Caco-2 (cell line): ENCODE results near the gene SYAP1. TPM values are rescaled to one million over a fixed set of nuclear protein-coding genes. Genes with fewer than 3 reads are reported as not detected.

Experiments used
- BruUV-seq: library from RNA; stranded (reverse); fragments of 400-500 nt; replicated peaks from 2 replicates; lab custom pipeline; 2021; lab: Mats Ljungman, UMichigan
- CTCF ChIA-PET: fragments of 300-600 bp; sonication (Branson Sonifier 250); formaldehyde crosslinking; loops from one replicate; lab custom pipeline; 2022; ENCODE audit warnings: antibody characterized with exemption; lab: Charles Lee
- POLR2A ChIA-PET: fragments of 300-600 bp; sonication (Branson Sonifier 250); formaldehyde crosslinking; loops from one replicate; lab custom pipeline; 2022; ENCODE audit warnings: antibody characterized with exemption; lab: Charles Lee
- DNase-seq, 2 experiments: peaks; one replicate each; pipeline versions ENCODE4 v3.0.0 to v3.0.0-alpha.2; 2020 to 2022
- H3K27me3 ChIP-seq: replicated peaks from 2 replicates; pipeline ENCODE4 v1.6.0; 2011; ENCODE audit warnings: low read length; ENCODE audit not compliant: control insufficient read depth, insufficient read depth
- H3K36me3 ChIP-seq: 2 replicates; pipeline ENCODE4 v1.5.1; 2011; ENCODE audit warnings: low read length; ENCODE audit not compliant: control insufficient read depth, insufficient read depth
- H3K4me1 ChIP-seq: fragments of 250-450 bp; sonication (Bioruptor Pico); 2 replicates; pipeline ENCODE4 v1.5.1; 2020; ENCODE audit warnings: mild to moderate bottlenecking
- H3K4me3 ChIP-seq: 2 replicates; pipeline ENCODE4 v1.5.1; 2011; ENCODE audit warnings: low read depth, mild to moderate bottlenecking, control low read depth, low read length
- H3K9me3 ChIP-seq: fragments of 250-450 bp; sonication (Bioruptor Pico); 2 replicates; pipeline ENCODE4 v1.5.1; 2020; ENCODE audit warnings: mild to moderate bottlenecking, moderate library complexity
- H3K27ac Mint-ChIP-seq: one replicate; pipeline ENCODE4 v1.8.0; 2022; ENCODE audit warnings: mixed read lengths; ENCODE audit not compliant: unreplicated experiment
- H3K27me3 Mint-ChIP-seq: one replicate; pipeline ENCODE4 v1.8.0; 2022; ENCODE audit warnings: mixed read lengths; ENCODE audit not compliant: insufficient read depth, unreplicated experiment
- H3K36me3 Mint-ChIP-seq: one replicate; pipeline ENCODE4 v1.8.0; 2022; ENCODE audit warnings: mild to moderate bottlenecking, mixed read lengths; ENCODE audit not compliant: insufficient read depth, unreplicated experiment
- H3K4me1 Mint-ChIP-seq: one replicate; pipeline ENCODE4 v1.8.0; 2022; ENCODE audit warnings: low read depth, mixed read lengths; ENCODE audit not compliant: unreplicated experiment
- H3K4me3 Mint-ChIP-seq: one replicate; pipeline ENCODE4 v1.8.0; 2022; ENCODE audit warnings: mild to moderate bottlenecking, moderate library complexity, mixed read lengths; ENCODE audit not compliant: unreplicated experiment
- H3K9me3 Mint-ChIP-seq: one replicate; pipeline ENCODE4 v1.8.0; 2022; ENCODE audit warnings: mixed read lengths; ENCODE audit not compliant: unreplicated experiment
- intact Hi-C: fragments of 100-400 bp; cut with micrococcal nuclease; formaldehyde crosslinking; loops from one replicate; pipeline ENCODE4 v1.10.0; 2022; ENCODE audit not compliant: unreplicated experiment
- total RNA-seq: library from RNA; stranded (reverse); gene quantifications from 2 replicates; pipeline ENCODE4 v1.2.3, GENCODE V29; 2022
- TF ChIP-seq, protein P1 (sequence below), 2 experiments: fragments of 200-600 bp in 1 of 2; IDR thresholded peaks; 1 replicate in 1 of 2; 2 replicates in 1 of 2; pipeline versions ENCODE4 v1.5.1 to v1.8.0; 2011 to 2022; ENCODE audit warnings: antibody characterized with exemption in 1 of 2, control low read depth in 1 of 2, inconsistent platforms in 1 of 2, low read depth in 1 of 2, low read length in 1 of 2, mild to moderate bottlenecking in 1 of 2, moderate library complexity in 1 of 2; ENCODE audit not compliant: insufficient read depth in 1 of 2, severe bottlenecking in 1 of 2, unreplicated experiment in 1 of 2

The SYAP1 gene
- total RNA-seq, 1 experiment from 2014 or later: 32.8 TPM

DNA sequence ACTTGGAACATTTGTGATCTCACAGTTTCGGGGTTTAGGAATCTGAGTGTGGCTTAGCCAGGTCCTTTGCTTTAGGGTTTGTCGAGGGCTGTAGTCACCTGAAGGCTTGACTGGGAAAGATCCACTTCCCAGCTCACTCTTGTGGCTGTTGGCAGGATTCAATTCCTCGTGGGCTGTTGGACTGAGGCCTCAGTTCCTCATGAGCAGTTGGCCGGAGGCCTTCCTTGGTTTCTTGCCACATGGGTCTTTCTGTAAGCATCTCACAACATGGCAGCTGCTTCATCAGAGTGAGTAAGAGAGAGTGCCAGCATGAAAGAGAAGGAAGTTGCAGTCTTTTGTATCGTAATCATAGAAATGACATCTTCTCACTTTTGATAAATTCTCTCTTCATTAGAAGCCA is 77.9 kb downstream of the SYAP1 start:
- H3K27me3 Mint-ChIP-seq: no peaks in the 10 kb centered on the region
- H3K4me1 Mint-ChIP-seq: no peaks in the 10 kb centered on the region
- no peak for DNase-seq
- no peaks in the 10 kb centered on the region for H3K9me3 ChIP-seq
- H3K36me3 Mint-ChIP-seq: peaks cover 24% of the 10 kb centered on the region
- H3K4me3 Mint-ChIP-seq: no peak overlapping the region
- H3K27ac Mint-ChIP-seq: no peak overlapping the region
- ChIA-PET POLR2A (no interaction called here), CTCF (no interaction called here)
- no TSS peak for BruUV-seq
- H3K4me3 ChIP-seq: no peak overlapping the region
- TF ChIP-seq, protein P1, sequence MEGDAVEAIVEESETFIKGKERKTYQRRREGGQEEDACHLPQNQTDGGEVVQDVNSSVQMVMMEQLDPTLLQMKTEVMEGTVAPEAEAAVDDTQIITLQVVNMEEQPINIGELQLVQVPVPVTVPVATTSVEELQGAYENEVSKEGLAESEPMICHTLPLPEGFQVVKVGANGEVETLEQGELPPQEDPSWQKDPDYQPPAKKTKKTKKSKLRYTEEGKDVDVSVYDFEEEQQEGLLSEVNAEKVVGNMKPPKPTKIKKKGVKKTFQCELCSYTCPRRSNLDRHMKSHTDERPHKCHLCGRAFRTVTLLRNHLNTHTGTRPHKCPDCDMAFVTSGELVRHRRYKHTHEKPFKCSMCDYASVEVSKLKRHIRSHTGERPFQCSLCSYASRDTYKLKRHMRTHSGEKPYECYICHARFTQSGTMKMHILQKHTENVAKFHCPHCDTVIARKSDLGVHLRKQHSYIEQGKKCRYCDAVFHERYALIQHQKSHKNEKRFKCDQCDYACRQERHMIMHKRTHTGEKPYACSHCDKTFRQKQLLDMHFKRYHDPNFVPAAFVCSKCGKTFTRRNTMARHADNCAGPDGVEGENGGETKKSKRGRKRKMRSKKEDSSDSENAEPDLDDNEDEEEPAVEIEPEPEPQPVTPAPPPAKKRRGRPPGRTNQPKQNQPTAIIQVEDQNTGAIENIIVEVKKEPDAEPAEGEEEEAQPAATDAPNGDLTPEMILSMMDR (IDR thresholded peaks at IDR 0.05; ENCODE audit: insufficient read depth in 1 of 2, low read depth in 1 of 2, low read length in 1 of 2, severe bottlenecking in 1 of 2, unreplicated experiment in 1 of 2): no peak
- no peaks in the 10 kb centered on the region for H3K9me3 Mint-ChIP-seq
- no peaks in the 10 kb centered on the region for H3K4me1 ChIP-seq
- intact Hi-C loops: no loop called here
- no peaks in the 10 kb centered on the region for H3K27me3 ChIP-seq
- H3K36me3 ChIP-seq: no peaks in the 10 kb centered on the region

DNA sequence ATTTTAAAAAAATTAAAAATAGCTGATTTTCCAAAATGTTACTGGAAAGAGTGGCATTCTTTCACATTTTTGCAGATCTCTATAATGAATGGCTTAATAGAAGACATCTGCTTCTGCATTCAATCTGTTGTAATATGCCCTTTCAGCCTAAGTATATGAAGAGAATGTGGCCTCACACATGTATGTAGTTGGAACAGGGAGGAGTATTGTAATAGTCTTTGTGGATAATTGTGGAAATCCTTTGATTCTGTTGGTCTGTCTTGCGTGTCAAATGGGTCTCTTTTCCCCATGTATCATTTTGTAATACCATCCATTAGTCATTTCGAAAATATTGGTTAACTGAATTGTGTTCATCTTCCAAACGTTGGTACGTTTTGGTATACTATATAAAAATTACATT is 78.4 kb downstream of the SYAP1 start:
- Mint-ChIP-seq H3K4me1 (no peaks in the 10 kb centered on the region), H3K36me3 (peaks cover 24% of the 10 kb centered on the region), H3K9me3 (no peaks in the 10 kb centered on the region), H3K27me3 (no peaks in the 10 kb centered on the region), H3K4me3 (no peak overlapping the region), H3K27ac (no peak overlapping the region)
- intact Hi-C loops: no loop called here
- CTCF ChIA-PET: no interaction called here
- no peaks in the 10 kb centered on the region for H3K27me3 ChIP-seq
- no peak for DNase-seq
- H3K36me3 ChIP-seq: no peaks in the 10 kb centered on the region
- POLR2A ChIA-PET: interaction anchor here (0.6 kb wide), 1 partner anchor 26 kb away, joined by 3 read pairs; no protein-coding TSS in a partner anchor
- H3K4me3 ChIP-seq: no peak overlapping the region
- TF ChIP-seq, protein P1 (IDR thresholded peaks at IDR 0.05; ENCODE audit: insufficient read depth in 1 of 2, low read depth in 1 of 2, low read length in 1 of 2, severe bottlenecking in 1 of 2, unreplicated experiment in 1 of 2): no peak
- no peaks in the 10 kb centered on the region for H3K9me3 ChIP-seq
- H3K4me1 ChIP-seq: no peaks in the 10 kb centered on the region
- no TSS peak for BruUV-seq

DNA sequence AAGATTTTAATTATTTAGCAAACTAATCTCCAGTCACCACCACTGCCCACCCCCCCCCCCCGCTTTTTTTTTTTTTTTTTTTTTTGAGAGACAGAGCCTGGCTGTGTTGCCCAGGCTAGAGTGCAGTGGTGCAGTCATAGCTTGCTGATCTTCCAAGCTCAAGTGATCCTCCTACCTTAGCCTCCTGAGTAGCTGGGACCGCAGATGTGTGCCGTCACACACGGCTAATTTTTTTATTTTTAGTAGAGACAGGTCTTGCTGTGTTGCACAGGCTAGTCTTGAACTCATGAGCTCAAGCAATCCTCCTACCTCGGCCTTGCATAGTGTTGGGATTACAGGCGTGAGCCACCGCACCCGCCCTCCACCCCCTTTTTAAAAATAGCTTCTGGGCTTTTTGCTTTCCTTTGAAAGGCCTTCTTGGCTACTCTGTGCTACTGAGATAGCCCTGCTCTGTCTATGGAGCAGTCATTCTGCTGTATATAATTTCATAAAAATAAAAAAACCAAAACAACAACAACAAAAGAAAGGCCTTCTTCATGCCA is 85.6 kb downstream of the SYAP1 start:
- no TSS peak for BruUV-seq
- H3K4me1 Mint-ChIP-seq: peaks cover 8% of the 10 kb centered on the region
- H3K36me3 Mint-ChIP-seq: peaks cover 5% of the 10 kb centered on the region
- intact Hi-C loops: no loop called here
- ChIA-PET POLR2A (no interaction called here), CTCF (interaction anchor here (0.6 kb wide), 1 partner anchor 164 kb away, joined by 3 read pairs; no protein-coding TSS in a partner anchor)
- H3K4me1 ChIP-seq: peaks cover 14% of the 10 kb centered on the region
- no peaks in the 10 kb centered on the region for H3K27me3 Mint-ChIP-seq
- no peaks in the 10 kb centered on the region for H3K36me3 ChIP-seq
- no peaks in the 10 kb centered on the region for H3K27me3 ChIP-seq
- no peak for DNase-seq
- H3K27ac Mint-ChIP-seq: no peak overlapping the region
- H3K9me3 ChIP-seq: no peaks in the 10 kb centered on the region
- TF ChIP-seq, protein P1 (IDR thresholded peaks at IDR 0.05; ENCODE audit: insufficient read depth in 1 of 2, low read depth in 1 of 2, low read length in 1 of 2, severe bottlenecking in 1 of 2, unreplicated experiment in 1 of 2): no peak
- no peaks in the 10 kb centered on the region for H3K9me3 Mint-ChIP-seq
- H3K4me3 ChIP-seq: no peak overlapping the region
- H3K4me3 Mint-ChIP-seq: no peak overlapping the region
